ENCODE results near the gene CDHR5.

GRCh38 chr11:603154-603553, 21.6 kb downstream of the CDHR5 start:
- TF ChIP-seq CTCF (conservative IDR thresholded peaks at IDR 0.05 in 1 of 2, IDR thresholded peaks at IDR 0.05 in 1 of 2; ENCODE audit: low read depth in 1 of 2, low read length in 2 of 2) (no peak), EZH2 (IDR thresholded peaks at IDR 0.05; ENCODE audit: low read length, missing control alignments) (no peak)

Data from fibroblast of lung (primary cell).